ENCODE results near the gene BCAS3.

The BCAS3 gene

GRCh38 chr17:61378658-61379456, 701.2 kb downstream of the BCAS3 start:
- DNase-seq: no peak

GRCh38 chr17:61379457-61380216, 702.0 kb downstream of the BCAS3 start:
- peak; percentile 32 for DNase-seq

GRCh38 chr17:61380217-61380835, 702.7 kb downstream of the BCAS3 start:
- DNase-seq: peak; percentile 44

- DNase-seq: peak; percentile 81
These were observed 703.3 kb downstream of the BCAS3 start for GRCh38 chr17:61380836-61381525.

GRCh38 chr17:61381537-61381936, 703.9 kb downstream of the BCAS3 start:
- DNase-seq: no peak

GRCh38 chr17:61382796-61383688, 705.4 kb downstream of the BCAS3 start:
- DNase-seq: no peak

GRCh38 chr17:61383689-61384201, 706.1 kb downstream of the BCAS3 start:
- no peak for DNase-seq

- DNase-seq: no peak
These were observed 706.7 kb downstream of the BCAS3 start for GRCh38 chr17:61384354-61384691.

- DNase-seq: peak; percentile 36
These were observed 707.3 kb downstream of the BCAS3 start for GRCh38 chr17:61384692-61385576.

- peak; percentile 48 for DNase-seq
These were observed 708.1 kb downstream of the BCAS3 start for GRCh38 chr17:61385577-61386236.

GRCh38 chr17:61386251-61386650, 708.6 kb downstream of the BCAS3 start:
- DNase-seq: no peak

GRCh38 chr17:61387011-61387410, 709.4 kb downstream of the BCAS3 start:
- no peak for DNase-seq

GRCh38 chr17:61387511-61388305, 710.1 kb downstream of the BCAS3 start:
- peak; percentile 7 for DNase-seq

GRCh38 chr17:61388561-61389356, 711.1 kb downstream of the BCAS3 start:
- DNase-seq: peak; percentile 6

- DNase-seq: peak; percentile 87
These were observed 712.2 kb downstream of the BCAS3 start for GRCh38 chr17:61389670-61390478.

- DNase-seq: peak; percentile 25
These were observed 712.8 kb downstream of the BCAS3 start for GRCh38 chr17:61390479-61390791.

- DNase-seq: peak; percentile 32
These were observed 714.1 kb downstream of the BCAS3 start for GRCh38 chr17:61391595-61392291.

All from retina (tissue), 1 donor.